Stimulated activated CD4-positive, alpha-beta T cell treated with anti-CD3 and anti-CD28 coated beads, Interleukin-1b, Interleukin-23, amount 100 ng/mL, for 48 hours (primary cell): ENCODE measurements around the gene TMEM183A.

Experiments
- DNase-seq: peaks from one replicate; pipeline ENCODE4 v3.0.0-alpha.2; 2020

TMEM183A gene

GRCh38 chr1:203073469-203073868 lies 66.3 kb downstream of the TMEM183A start:
- DNase-seq, result no peak
